H1 (cell line): Measurements from ENCODE around the gene RCE1. TPM values are rescaled to one million over a fixed set of nuclear protein-coding genes. Genes with fewer than 3 reads are reported as not detected.

ENCODE experiments used
- CTCF ChIA-PET: fragments of 300-600 bp; sonication (Branson Sonifier 250); formaldehyde crosslinking; loops from one replicate; lab custom pipeline; 2021; ENCODE audit not compliant: partially characterized antibody; lab: Charles Lee
- POLR2A ChIA-PET: fragments of 300-600 bp; sonication (Branson Sonifier 250); formaldehyde crosslinking; loops from one replicate; lab custom pipeline; 2021; ENCODE audit warnings: inconsistent platforms; ENCODE audit not compliant: partially characterized antibody; lab: Charles Lee
- DNase-seq, 2 experiments: peaks; one replicate each; pipeline versions ENCODE4 v3.0.0 to v3.0.0-alpha.2; 2010 to 2022; ENCODE audit warnings: low spot score in 2 of 2, low read depth in 1 of 2, mixed read lengths in 1 of 2
- FAIRE-seq: peaks from 2 replicates; lab custom pipeline; 2011; peaks lifted over from hg19 to GRCh38; lab: Jason Lieb, UNC
- H2AFZ ChIP-seq: 2 replicates; pipeline ENCODE4 v1.8.1; 2012; ENCODE audit warnings: low read length, inconsistent platforms
- H2AK5ac ChIP-seq: 2 replicates; pipeline ENCODE4 v1.6.1; 2013; ENCODE audit warnings: low read depth, low read length
- H2BK120ac ChIP-seq: replicated peaks from 2 replicates; pipeline ENCODE3; 2013; ENCODE audit warnings: low read depth, low read length, inconsistent platforms
- H2BK12ac ChIP-seq: 2 replicates; pipeline ENCODE4 v1.6.1; 2013; ENCODE audit warnings: low read depth, low read length
- H2BK15ac ChIP-seq: 2 replicates; pipeline ENCODE4 v1.6.1; 2013; ENCODE audit warnings: low read length
- H2BK20ac ChIP-seq: 2 replicates; pipeline ENCODE4 v1.6.1; 2013; ENCODE audit warnings: low read length
- H2BK5ac ChIP-seq: 2 replicates; pipeline ENCODE4 v1.6.1; 2013; ENCODE audit warnings: low read depth, low read length
- H3K14ac ChIP-seq: 2 replicates; pipeline ENCODE4 v1.6.1; 2013; ENCODE audit warnings: inconsistent platforms; ENCODE audit not compliant: insufficient read length
- H3K18ac ChIP-seq: 2 replicates; pipeline ENCODE4 v1.6.1; 2013; ENCODE audit warnings: low read length; ENCODE audit errors: extremely low read depth
- H3K23ac ChIP-seq: 2 replicates; pipeline ENCODE4 v1.6.1; 2013; ENCODE audit warnings: inconsistent platforms; ENCODE audit not compliant: insufficient read length
- H3K23me2 ChIP-seq: 2 replicates; pipeline ENCODE4 v1.6.1; 2013; ENCODE audit warnings: low read depth, low read length
- H3K27ac ChIP-seq: 2 replicates; pipeline ENCODE4 v1.6.1; 2011; ENCODE audit warnings: low read depth, low read length, inconsistent platforms
- H3K27me3 ChIP-seq, 4 experiments: replicated peaks in 1 of 4; 1 replicate in 1 of 4; 2 replicates in 3 of 4; pipeline versions ENCODE4 v1.6.1 to v1.8.1; 2011 to 2013; ENCODE audit warnings: low read length in 3 of 4, mild to moderate bottlenecking in 3 of 4, inconsistent platforms in 2 of 4, mixed read lengths in 2 of 4, moderate library complexity in 1 of 4; ENCODE audit not compliant: control insufficient read depth in 3 of 4, insufficient read depth in 3 of 4; ENCODE audit errors: extremely low read depth in 1 of 4
- H3K36me3 ChIP-seq, 4 experiments: 2 replicates each; pipeline versions ENCODE4 v1.6.1 to v1.8.1; 2011 to 2013; ENCODE audit warnings: mild to moderate bottlenecking in 4 of 4, low read length in 3 of 4, moderate library complexity in 2 of 4, control low read depth in 1 of 4, inconsistent platforms in 1 of 4; ENCODE audit not compliant: insufficient read depth in 4 of 4, control insufficient read depth in 2 of 4
- H3K4ac ChIP-seq: replicated peaks from 2 replicates; pipeline ENCODE3; 2013; ENCODE audit warnings: low read length, low read depth, mixed read lengths, inconsistent platforms; ENCODE audit not compliant: insufficient read length
- H3K4me1 ChIP-seq, 4 experiments: replicated peaks in 1 of 4; 1 replicate in 1 of 4; 2 replicates in 3 of 4; pipeline versions ENCODE4 v1.6.1 to v1.8.1; 2011 to 2013; ENCODE audit warnings: low read length in 3 of 4, inconsistent platforms in 2 of 4, mixed read lengths in 1 of 4; ENCODE audit not compliant: insufficient read depth in 4 of 4, control insufficient read depth in 3 of 4
- H3K4me2 ChIP-seq, 2 experiments: 2 replicates each; pipeline versions ENCODE4 v1.6.1 to v1.8.1; 2011 to 2013; ENCODE audit warnings: low read depth in 2 of 2, low read length in 2 of 2, control low read depth in 1 of 2, inconsistent platforms in 1 of 2, mild to moderate bottlenecking in 1 of 2; ENCODE audit not compliant: insufficient read depth in 1 of 2
- H3K4me3 ChIP-seq, 4 experiments: fragments of 200-600, 300-600 bp in 1 of 4; sonication (generic), shearing (Covaris generic), sonication (Bioruptor Twin) in 1 of 4; 2 replicates each; pipeline versions ENCODE4 v1.5.1 to v1.8.1; 2011 to 2016; ENCODE audit warnings: low read length in 4 of 4, low read depth in 3 of 4, control low read depth in 2 of 4, inconsistent platforms in 2 of 4, mild to moderate bottlenecking in 2 of 4, mixed read lengths in 1 of 4, moderate library complexity in 1 of 4; ENCODE audit not compliant: insufficient read depth in 2 of 4; ENCODE audit errors: extremely low read depth in 1 of 4
- H3K56ac ChIP-seq: replicated peaks from 2 replicates; pipeline ENCODE3; 2013; ENCODE audit warnings: low read depth, mild to moderate bottlenecking, mixed read lengths, low read length, inconsistent platforms; ENCODE audit not compliant: insufficient read length
- H3K79me1 ChIP-seq: 2 replicates; pipeline ENCODE4 v1.6.1; 2013; ENCODE audit warnings: low read depth, low read length, control low read depth
- H3K79me2 ChIP-seq, 2 experiments: 2 replicates each; pipeline versions ENCODE4 v1.6.1 to v1.8.1; 2012 to 2013; ENCODE audit warnings: low read length in 2 of 2, mild to moderate bottlenecking in 2 of 2, inconsistent platforms in 1 of 2; ENCODE audit not compliant: insufficient read depth in 2 of 2, control insufficient read depth in 1 of 2
- H3K9ac ChIP-seq, 4 experiments: replicated peaks in 1 of 4; 1 replicate in 1 of 4; 2 replicates in 3 of 4; pipeline versions ENCODE4 v1.6.1 to v1.8.1; 2011 to 2013; ENCODE audit warnings: low read depth in 3 of 4, low read length in 3 of 4, control low read depth in 2 of 4, mild to moderate bottlenecking in 2 of 4, moderate library complexity in 2 of 4, inconsistent platforms in 1 of 4; ENCODE audit errors: extremely low read depth in 1 of 4
- H3K9me3 ChIP-seq, 2 experiments: 2 replicates each; pipeline versions ENCODE4 v1.6.1 to v1.8.1; 2012 to 2013; ENCODE audit warnings: mild to moderate bottlenecking in 2 of 2, moderate library complexity in 2 of 2, control low read depth in 1 of 2, inconsistent platforms in 1 of 2, low read depth in 1 of 2, low read length in 1 of 2, mixed read lengths in 1 of 2; ENCODE audit not compliant: insufficient read depth in 2 of 2
- H4K20me1 ChIP-seq, 2 experiments: replicated peaks in 1 of 2; 2 replicates each; pipeline versions ENCODE3 to v1.8.1; 2011 to 2013; ENCODE audit warnings: inconsistent platforms in 2 of 2, low read length in 2 of 2, mild to moderate bottlenecking in 1 of 2; ENCODE audit not compliant: insufficient read depth in 2 of 2, control insufficient read depth in 1 of 2
- H4K5ac ChIP-seq: 2 replicates; pipeline ENCODE4 v1.6.1; 2013; ENCODE audit warnings: low read length, low read depth, mixed read lengths, inconsistent platforms; ENCODE audit not compliant: insufficient read length
- H4K8ac ChIP-seq: 2 replicates; pipeline ENCODE4 v1.8.0; 2013; ENCODE audit warnings: mild to moderate bottlenecking, moderate library complexity, low read length, inconsistent platforms; ENCODE audit not compliant: insufficient read depth; ENCODE audit errors: extremely low read depth
- H4K91ac ChIP-seq: replicated peaks from 2 replicates; pipeline ENCODE3; 2013; ENCODE audit warnings: low read length, mixed read lengths, inconsistent platforms; ENCODE audit not compliant: insufficient read length
- KDM4A ChIP-seq: IDR thresholded peaks from one replicate; pipeline ENCODE4 v1.7.1; 2012; ENCODE audit warnings: low read depth, mild to moderate bottlenecking, moderate library complexity, low read length, inconsistent platforms; ENCODE audit not compliant: severe bottlenecking
- NANOG ChIP-seq: IDR thresholded peaks from 2 replicates; pipeline ENCODE4 v1.6.1; 2011; ENCODE audit warnings: low read length, low read depth, mild to moderate bottlenecking, inconsistent platforms; ENCODE audit not compliant: insufficient read depth, poor library complexity, severe bottlenecking
- NRF1 ChIP-seq: IDR thresholded peaks from 2 replicates; pipeline ENCODE4 v1.6.1; 2011; ENCODE audit warnings: mild to moderate bottlenecking, low read depth, low read length, improper control_type of control experiment
- USF2 ChIP-seq: IDR thresholded peaks from 2 replicates; pipeline ENCODE4 v1.6.1; 2011; ENCODE audit warnings: low read length, improper control_type of control experiment
- WGBS, 2 experiments: shearing (Covaris generic) in 1 of 2; methylation state at CpG; one replicate each; pipeline versions ENCODE4 v1.1.6 to v1.1.7; 2013 to 2015; ENCODE audit warnings: low lambda C conversion rate in 2 of 2, mixed read lengths in 2 of 2, inconsistent platforms in 1 of 2, low coverage in 1 of 2, missing lambda C conversion rate in 1 of 2; ENCODE audit not compliant: insufficient replicate concordance in 2 of 2, insufficient coverage in 1 of 2, insufficient read length in 1 of 2; ENCODE audit errors: extremely low coverage in 1 of 2, missing lambda C conversion rate in 1 of 2; 5-methylcytosine and 5-hydroxymethylcytosine counted together
- polyA plus RNA-seq, 7 experiments: library from polyadenylated mRNA; depleted of rRNA in 3 of 7; stranded (reverse) in 5 of 7; unstranded in 2 of 7; fragments of >200 nt in 5 of 7; fragments of 200-250 nt in 2 of 7; gene quantifications; 1 replicate in 5 of 7; 2 replicates in 1 of 7; 4 replicates in 1 of 7; pipeline versions ENCODE4 v1.2.1 to v1.2.3, GENCODE V29; 2011 to 2013; ENCODE audit warnings: missing spikeins in 2 of 7, mixed read lengths in 2 of 7
- total RNA-seq: library from RNA; stranded (reverse); fragmentation: NEBNext Ultra II Directional; extraction: Animal tissue kit (Norgen Biotek cat#: 25700); gene quantifications from 2 replicates; pipeline ENCODE4 v1.2.1, GENCODE V29; 2021
- TF ChIP-seq, protein P1 (sequence below): IDR thresholded peaks from 2 replicates; pipeline ENCODE4 v1.6.1; 2012; ENCODE audit warnings: inconsistent platforms
- TF ChIP-seq, protein P2 (sequence below): IDR thresholded peaks from 2 replicates; pipeline ENCODE4 v1.6.1; 2012; ENCODE audit warnings: inconsistent platforms
- TF ChIP-seq, protein P3 (sequence below): IDR thresholded peaks from 2 replicates; pipeline ENCODE4 v1.6.1; 2012; ENCODE audit warnings: low read length, inconsistent platforms

RCE1 gene
- total and polyA plus RNA-seq, 2 of the 8 experiments (the other 6 are each of a cell fraction or from before 2014, with no cell fraction given): 35.8 to 84.8 TPM

DNA sequence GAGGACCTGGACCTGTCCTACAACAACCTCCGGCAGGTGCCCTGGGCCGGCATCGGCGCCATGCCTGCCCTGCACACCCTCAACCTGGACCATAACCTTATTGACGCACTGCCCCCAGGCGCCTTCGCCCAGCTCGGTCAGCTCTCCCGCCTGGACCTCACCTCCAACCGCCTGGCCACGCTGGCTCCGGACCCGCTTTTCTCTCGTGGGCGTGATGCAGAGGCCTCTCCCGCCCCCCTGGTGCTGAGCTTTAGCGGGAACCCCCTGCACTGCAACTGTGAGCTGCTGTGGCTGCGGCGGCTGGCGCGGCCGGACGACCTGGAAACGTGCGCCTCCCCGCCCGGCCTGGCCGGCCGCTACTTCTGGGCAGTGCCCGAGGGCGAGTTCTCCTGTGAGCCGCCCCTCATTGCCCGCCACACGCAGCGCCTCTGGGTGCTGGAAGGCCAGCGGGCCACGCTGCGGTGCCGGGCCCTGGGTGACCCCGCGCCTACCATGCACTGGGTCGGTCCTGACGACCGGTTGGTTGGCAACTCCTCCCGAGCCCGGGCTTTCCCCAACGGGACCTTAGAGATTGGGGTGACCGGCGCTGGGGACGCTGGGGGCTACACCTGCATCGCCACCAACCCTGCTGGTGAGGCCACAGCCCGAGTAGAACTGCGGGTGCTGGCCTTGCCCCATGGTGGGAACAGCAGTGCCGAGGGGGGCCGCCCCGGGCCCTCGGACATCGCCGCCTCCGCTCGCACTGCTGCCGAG lies 15.1 kb downstream of the RCE1 start:
- DNase-seq (no peak), FAIRE-seq (no peak)
- H3K18ac ChIP-seq: no peak overlapping the region
- H2BK20ac ChIP-seq: no peak overlapping the region
- H3K56ac ChIP-seq: no peak overlapping the region
- H4K8ac ChIP-seq: peak overlapping the region; percentile 47
- H2AK5ac ChIP-seq: no peak overlapping the region
- H3K4me1 ChIP-seq: peaks cover 5 to 20% (median 9%) of the 10 kb centered on the region in 4 experiments
- H2BK12ac ChIP-seq: no peak overlapping the region
- no peak overlapping the region for H3K9ac ChIP-seq
- H3K23me2 ChIP-seq: peaks cover 8% of the 10 kb centered on the region
- peak overlapping the region; percentile 92 to 98; a peak in 2 of 4 replicates for H3K4me2 ChIP-seq
- no peaks in the 10 kb centered on the region for H3K9me3 ChIP-seq
- no peak overlapping the region for H2AFZ ChIP-seq
- CTCF ChIA-PET: interaction anchor here (1.0 to 2.0 kb wide), 6 partner anchors 9 to 197 kb away, joined by 3 to 9 read pairs (median 4); partner anchors contain the start of gene C11orf86
- H3K14ac ChIP-seq: no peak overlapping the region
- H3K27ac ChIP-seq: no peak overlapping the region
- no peak overlapping the region for H2BK120ac ChIP-seq
- peak overlapping the region; percentile 36 for H4K5ac ChIP-seq
- H3K4me3 ChIP-seq: no peak overlapping the region
- no peak overlapping the region for H2BK15ac ChIP-seq
- peak overlapping the region; percentile 53 for H3K4ac ChIP-seq
- no peaks in the 10 kb centered on the region for H3K79me2 ChIP-seq
- no peak overlapping the region for H4K91ac ChIP-seq
- no peak overlapping the region for H3K23ac ChIP-seq
- H2BK5ac ChIP-seq: no peak overlapping the region
- H4K20me1 ChIP-seq: peaks cover 2 to 4% of the 10 kb centered on the region in 2 experiments
- H3K27me3 ChIP-seq: no peaks in the 10 kb centered on the region
- peaks cover 0 to 18% (median 1%) of the 10 kb centered on the region in 4 experiments; a peak in 4 of 8 replicates for H3K36me3 ChIP-seq
- no peaks in the 10 kb centered on the region for H3K79me1 ChIP-seq
- WGBS, 2 experiments: 93% methylated on average over 48 of the region's 62 CpGs; no CpG with 5 or more reads in 1 of the 2 experiments
- POLR2A ChIA-PET: interaction anchor here (0.7 to 2.3 kb wide), 10 partner anchors 9 to 169 kb away, joined by 3 to 18 read pairs (median 5); partner anchors contain the start of gene RCE1
- no peak for TF ChIP-seq KDM4A
- TF ChIP-seq, protein P1, sequence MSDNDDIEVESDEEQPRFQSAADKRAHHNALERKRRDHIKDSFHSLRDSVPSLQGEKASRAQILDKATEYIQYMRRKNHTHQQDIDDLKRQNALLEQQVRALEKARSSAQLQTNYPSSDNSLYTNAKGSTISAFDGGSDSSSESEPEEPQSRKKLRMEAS: no peak
- TF ChIP-seq, protein P2, sequence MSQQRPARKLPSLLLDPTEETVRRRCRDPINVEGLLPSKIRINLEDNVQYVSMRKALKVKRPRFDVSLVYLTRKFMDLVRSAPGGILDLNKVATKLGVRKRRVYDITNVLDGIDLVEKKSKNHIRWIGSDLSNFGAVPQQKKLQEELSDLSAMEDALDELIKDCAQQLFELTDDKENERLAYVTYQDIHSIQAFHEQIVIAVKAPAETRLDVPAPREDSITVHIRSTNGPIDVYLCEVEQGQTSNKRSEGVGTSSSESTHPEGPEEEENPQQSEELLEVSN: no peak
- TF ChIP-seq NANOG: no peak
- no peak for TF ChIP-seq NRF1
- TF ChIP-seq USF2: no peak
- TF ChIP-seq, protein P3, sequence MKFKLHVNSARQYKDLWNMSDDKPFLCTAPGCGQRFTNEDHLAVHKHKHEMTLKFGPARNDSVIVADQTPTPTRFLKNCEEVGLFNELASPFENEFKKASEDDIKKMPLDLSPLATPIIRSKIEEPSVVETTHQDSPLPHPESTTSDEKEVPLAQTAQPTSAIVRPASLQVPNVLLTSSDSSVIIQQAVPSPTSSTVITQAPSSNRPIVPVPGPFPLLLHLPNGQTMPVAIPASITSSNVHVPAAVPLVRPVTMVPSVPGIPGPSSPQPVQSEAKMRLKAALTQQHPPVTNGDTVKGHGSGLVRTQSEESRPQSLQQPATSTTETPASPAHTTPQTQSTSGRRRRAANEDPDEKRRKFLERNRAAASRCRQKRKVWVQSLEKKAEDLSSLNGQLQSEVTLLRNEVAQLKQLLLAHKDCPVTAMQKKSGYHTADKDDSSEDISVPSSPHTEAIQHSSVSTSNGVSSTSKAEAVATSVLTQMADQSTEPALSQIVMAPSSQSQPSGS: no peak
